ENCODE data around the gene PDE3A. TPM values are rescaled to one million over a fixed set of nuclear protein-coding genes. Genes with fewer than 3 reads are reported as not detected.

The PDE3A gene
- total RNA-seq, 2 experiments from 2014 or later = not detected

DNA sequence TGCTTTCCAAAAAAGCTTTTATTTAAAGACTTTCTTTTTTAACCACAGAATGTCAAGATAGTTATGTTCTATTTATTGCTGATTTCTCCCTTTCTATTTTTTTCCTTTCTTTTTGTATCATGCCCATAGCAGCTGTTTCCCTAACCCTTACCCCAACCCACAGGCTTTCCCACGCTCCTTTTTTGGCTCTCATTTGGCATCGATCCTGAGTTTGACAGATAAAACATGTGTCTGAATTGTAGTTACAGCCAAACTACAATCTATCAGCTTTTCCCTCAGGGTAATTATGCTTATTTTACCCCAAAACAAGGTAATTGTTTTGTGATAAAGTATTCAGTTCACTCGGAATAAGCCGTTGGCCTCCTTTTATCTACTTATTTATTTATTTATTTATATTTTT, 46.7 kb downstream of the PDE3A start:
- POLR2A ChIA-PET = no interaction called here
- TF ChIP-seq, protein P1, sequence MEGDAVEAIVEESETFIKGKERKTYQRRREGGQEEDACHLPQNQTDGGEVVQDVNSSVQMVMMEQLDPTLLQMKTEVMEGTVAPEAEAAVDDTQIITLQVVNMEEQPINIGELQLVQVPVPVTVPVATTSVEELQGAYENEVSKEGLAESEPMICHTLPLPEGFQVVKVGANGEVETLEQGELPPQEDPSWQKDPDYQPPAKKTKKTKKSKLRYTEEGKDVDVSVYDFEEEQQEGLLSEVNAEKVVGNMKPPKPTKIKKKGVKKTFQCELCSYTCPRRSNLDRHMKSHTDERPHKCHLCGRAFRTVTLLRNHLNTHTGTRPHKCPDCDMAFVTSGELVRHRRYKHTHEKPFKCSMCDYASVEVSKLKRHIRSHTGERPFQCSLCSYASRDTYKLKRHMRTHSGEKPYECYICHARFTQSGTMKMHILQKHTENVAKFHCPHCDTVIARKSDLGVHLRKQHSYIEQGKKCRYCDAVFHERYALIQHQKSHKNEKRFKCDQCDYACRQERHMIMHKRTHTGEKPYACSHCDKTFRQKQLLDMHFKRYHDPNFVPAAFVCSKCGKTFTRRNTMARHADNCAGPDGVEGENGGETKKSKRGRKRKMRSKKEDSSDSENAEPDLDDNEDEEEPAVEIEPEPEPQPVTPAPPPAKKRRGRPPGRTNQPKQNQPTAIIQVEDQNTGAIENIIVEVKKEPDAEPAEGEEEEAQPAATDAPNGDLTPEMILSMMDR (IDR thresholded peaks at IDR 0.05) = no peak
- H3K27ac Mint-ChIP-seq = no peak overlapping the region
- intact Hi-C loops (cut with micrococcal nuclease) = no loop called here
- H3K27me3 Mint-ChIP-seq = no peaks in the 10 kb centered on the region
- DNase-seq (no peak), ATAC-seq (no peak)
- no peak overlapping the region for H3K4me3 Mint-ChIP-seq
- no peaks in the 10 kb centered on the region for H3K36me3 Mint-ChIP-seq (ENCODE audit: low read depth)
- no peaks in the 10 kb centered on the region for H3K9me3 Mint-ChIP-seq
- H3K4me1 Mint-ChIP-seq (ENCODE audit: low read depth) = no peaks in the 10 kb centered on the region
- CTCF ChIA-PET = no interaction called here

DNA sequence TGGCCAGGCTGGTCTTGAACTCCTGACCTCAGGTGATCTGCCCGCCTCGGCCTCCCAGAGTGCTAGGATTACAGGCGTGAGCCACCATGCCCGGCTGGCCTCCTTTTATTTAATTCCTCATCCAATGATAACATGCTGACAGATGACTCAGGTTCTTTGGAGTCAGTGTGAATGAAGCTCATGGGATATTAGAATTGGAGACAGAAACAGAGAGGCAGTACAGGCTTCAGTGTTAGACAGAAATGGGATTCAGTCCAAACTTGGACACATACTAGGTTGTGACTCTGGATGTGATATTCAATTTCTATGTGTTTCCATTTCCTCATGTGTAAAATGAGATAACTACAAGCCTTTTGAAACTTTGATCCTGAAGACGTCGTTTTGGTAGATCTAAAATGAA, 47.3 kb downstream of the PDE3A start:
- intact Hi-C loops (cut with micrococcal nuclease) = no loop called here
- Mint-ChIP-seq H3K9me3 (no peaks in the 10 kb centered on the region), H3K36me3 (ENCODE audit: low read depth) (no peaks in the 10 kb centered on the region), H3K4me3 (no peak overlapping the region), H3K27me3 (no peaks in the 10 kb centered on the region), H3K4me1 (ENCODE audit: low read depth) (no peaks in the 10 kb centered on the region), H3K27ac (no peak overlapping the region)
- DNase-seq (no peak), ATAC-seq (no peak)
- TF ChIP-seq, protein P1 (IDR thresholded peaks at IDR 0.05) = no peak
- ChIA-PET CTCF (no interaction called here), POLR2A (no interaction called here)

DNA sequence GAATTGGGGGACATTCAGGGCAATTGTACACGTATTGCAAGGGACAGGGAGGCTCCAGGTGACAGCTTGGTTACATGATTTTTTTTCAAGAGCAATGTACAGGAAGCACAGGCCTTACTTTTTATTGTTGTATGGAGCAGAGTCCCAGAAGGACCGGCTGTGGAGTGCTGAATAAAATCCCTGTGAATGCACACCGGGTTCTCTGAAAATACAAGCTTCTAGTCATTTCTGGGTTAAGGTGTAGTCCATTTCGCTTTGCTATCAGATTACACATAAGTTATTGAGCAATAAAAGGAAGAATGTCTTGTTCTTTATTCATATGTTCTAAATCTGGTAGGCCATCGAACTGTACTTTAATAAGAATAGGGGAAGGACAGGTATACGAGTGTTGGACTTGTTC, 52.2 kb downstream of the PDE3A start:
- ATAC-seq (no peak), DNase-seq (no peak)
- no peak overlapping the region for H3K4me3 Mint-ChIP-seq
- CTCF ChIA-PET = no interaction called here
- no peaks in the 10 kb centered on the region for H3K27me3 Mint-ChIP-seq
- H3K4me1 Mint-ChIP-seq (ENCODE audit: low read depth) = peaks cover 3% of the 10 kb centered on the region
- intact Hi-C loops (cut with micrococcal nuclease) = no loop called here
- H3K36me3 Mint-ChIP-seq (ENCODE audit: low read depth) = no peaks in the 10 kb centered on the region
- POLR2A ChIA-PET = no interaction called here
- no peaks in the 10 kb centered on the region for H3K9me3 Mint-ChIP-seq
- H3K27ac Mint-ChIP-seq = no peak overlapping the region
- TF ChIP-seq, protein P1 (IDR thresholded peaks at IDR 0.05) = no peak

DNA sequence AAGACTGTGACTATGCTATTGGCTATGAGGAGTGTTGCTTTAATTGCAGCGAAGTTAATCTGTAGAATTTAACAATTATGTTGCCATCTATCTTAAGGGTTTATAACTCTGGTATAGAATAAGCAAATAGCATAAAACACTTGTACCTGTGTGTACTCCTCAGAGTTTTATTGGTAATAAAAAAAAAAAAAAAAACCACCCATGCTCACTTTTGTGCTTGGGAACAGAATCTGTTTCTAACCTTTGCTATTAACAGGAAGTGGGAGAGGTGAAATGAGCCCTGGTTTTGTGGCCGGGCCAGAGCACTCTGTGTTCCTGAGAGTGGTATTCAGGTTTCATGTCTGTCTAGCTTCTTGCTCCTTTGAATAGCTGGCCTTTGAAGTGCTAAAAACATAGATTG, 53.1 kb downstream of the PDE3A start:
- Mint-ChIP-seq H3K4me3 (no peak overlapping the region), H3K27ac (no peak overlapping the region), H3K4me1 (ENCODE audit: low read depth) (peaks cover 3% of the 10 kb centered on the region), H3K27me3 (no peaks in the 10 kb centered on the region), H3K9me3 (no peaks in the 10 kb centered on the region), H3K36me3 (ENCODE audit: low read depth) (no peaks in the 10 kb centered on the region)
- intact Hi-C loops (cut with micrococcal nuclease) = no loop called here
- ATAC-seq (no peak), DNase-seq (peak; percentile 6)
- TF ChIP-seq, protein P1 (IDR thresholded peaks at IDR 0.05) = no peak
- ChIA-PET POLR2A (no interaction called here), CTCF (no interaction called here)

DNA sequence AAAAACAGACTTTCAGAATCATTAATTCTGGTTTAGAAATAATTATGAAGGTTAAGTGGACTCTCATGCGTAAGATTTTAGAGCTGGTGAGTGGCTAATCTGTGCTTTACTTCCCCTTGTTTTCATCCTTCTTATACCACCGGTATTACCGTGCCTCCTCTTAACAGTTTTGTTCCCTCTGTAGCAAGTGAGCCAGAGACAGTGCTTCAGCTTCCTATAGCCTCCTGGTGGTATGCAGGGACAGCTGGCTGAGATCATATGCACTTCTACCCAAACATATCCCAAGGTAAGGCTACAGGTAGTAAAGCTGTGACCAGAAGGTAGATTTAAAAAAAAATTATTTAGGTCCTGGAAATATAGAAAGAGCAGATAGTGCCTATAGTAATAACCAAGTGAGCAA, 55.2 kb downstream of the PDE3A start:
- Mint-ChIP-seq H3K27ac (no peak overlapping the region), H3K27me3 (no peaks in the 10 kb centered on the region), H3K4me1 (ENCODE audit: low read depth) (peaks cover 3% of the 10 kb centered on the region), H3K4me3 (no peak overlapping the region), H3K9me3 (no peaks in the 10 kb centered on the region), H3K36me3 (ENCODE audit: low read depth) (no peaks in the 10 kb centered on the region)
- TF ChIP-seq, protein P1 (IDR thresholded peaks at IDR 0.05) = no peak
- no peak for DNase-seq
- ChIA-PET CTCF (interaction anchor here (0.6 kb wide), 1 partner anchor 138 kb away, joined by 3 read pairs; no protein-coding TSS in a partner anchor), POLR2A (no interaction called here)
- no peak for ATAC-seq
- intact Hi-C loops (cut with micrococcal nuclease) = no loop called here
